HCT116 (cell line): Measurements from ENCODE around the gene SERTAD1.

Experiments used
- EGR1 ChIP-seq: IDR thresholded peaks from 2 replicates; pipeline ENCODE4 v1.6.1; 2012; ENCODE audit warnings: low read depth
- EZH2 ChIP-seq: fragments of 200-600 bp; sonication (generic); IDR thresholded peaks from 2 replicates; pipeline ENCODE4 v1.6.1; 2017; ENCODE audit warnings: antibody characterized with exemption, mixed run types
- POLR2A ChIP-seq: IDR thresholded peaks from 2 replicates; pipeline ENCODE4 v1.7.0; 2011; ENCODE audit warnings: borderline replicate concordance; ENCODE audit not compliant: insufficient read depth, insufficient read length; ENCODE audit errors: extremely low read depth
- POLR2AphosphoS5 ChIP-seq: IDR thresholded peaks from 2 replicates; pipeline ENCODE4 v1.6.1; 2011; ENCODE audit warnings: mild to moderate bottlenecking, low read depth, low read length, moderate library complexity
- SIN3A ChIP-seq: IDR thresholded peaks from 2 replicates; pipeline ENCODE4 v1.6.1; 2012; ENCODE audit warnings: low read depth
- SRF ChIP-seq: IDR thresholded peaks from 2 replicates; pipeline ENCODE4 v1.6.1; 2012; ENCODE audit warnings: low read depth
- ZFX ChIP-seq: fragments of 450-650 bp; IDR thresholded peaks from 2 replicates; pipeline ENCODE4 v1.6.1; 2017
- TF ChIP-seq, protein P1 (sequence below): IDR thresholded peaks from 2 replicates; pipeline ENCODE4 v1.6.1; 2012
- TF ChIP-seq, protein P2 (sequence below), 3 experiments: fragments of 200-600 bp in 1 of 3; sonication (generic) in 1 of 3; IDR thresholded peaks in 2 of 3; conservative IDR thresholded peaks in 1 of 3; 2 replicates each; pipeline ENCODE4 v1.5.1; 2012 to 2017; ENCODE audit warnings: low read depth in 2 of 3, low read length in 2 of 3, antibody characterized with exemption in 1 of 3, borderline replicate concordance in 1 of 3, control low read depth in 1 of 3, mild to moderate bottlenecking in 1 of 3, mixed read lengths in 1 of 3, mixed run types in 1 of 3, moderate library complexity in 1 of 3; ENCODE audit not compliant: insufficient read depth in 1 of 3
- TF ChIP-seq, protein P3 (sequence below): IDR thresholded peaks from 2 replicates; pipeline ENCODE4 v1.6.1; 2012

DNA sequence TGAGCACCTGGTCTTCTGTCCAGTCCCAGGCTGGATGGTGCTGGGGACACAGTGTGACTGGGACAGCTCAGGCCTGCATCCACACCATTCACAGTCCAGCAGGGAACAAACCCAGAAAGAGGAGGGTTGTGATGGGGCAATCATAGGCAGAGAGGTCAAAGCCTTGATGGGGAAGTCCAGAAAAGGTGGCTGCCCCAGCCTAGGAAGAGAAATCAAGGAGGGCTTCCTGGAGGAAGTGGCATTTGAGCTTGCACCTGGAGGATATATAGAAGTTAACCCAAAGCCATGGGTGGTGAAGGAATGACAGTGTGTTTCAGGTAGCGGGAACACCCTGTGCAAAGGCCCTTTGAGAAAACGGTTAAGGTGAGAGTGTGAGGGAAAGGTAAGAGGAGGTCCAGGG lies 10.0 kb downstream of the SERTAD1 start:
- TF ChIP-seq EZH2 (no peak), EGR1 (no peak), ZFX (no peak), SRF (no peak), POLR2AphosphoS5 (no peak), POLR2A (no peak), SIN3A (no peak)
- TF ChIP-seq, protein P1, sequence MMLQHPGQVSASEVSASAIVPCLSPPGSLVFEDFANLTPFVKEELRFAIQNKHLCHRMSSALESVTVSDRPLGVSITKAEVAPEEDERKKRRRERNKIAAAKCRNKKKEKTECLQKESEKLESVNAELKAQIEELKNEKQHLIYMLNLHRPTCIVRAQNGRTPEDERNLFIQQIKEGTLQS: no peak
- TF ChIP-seq, protein P2, sequence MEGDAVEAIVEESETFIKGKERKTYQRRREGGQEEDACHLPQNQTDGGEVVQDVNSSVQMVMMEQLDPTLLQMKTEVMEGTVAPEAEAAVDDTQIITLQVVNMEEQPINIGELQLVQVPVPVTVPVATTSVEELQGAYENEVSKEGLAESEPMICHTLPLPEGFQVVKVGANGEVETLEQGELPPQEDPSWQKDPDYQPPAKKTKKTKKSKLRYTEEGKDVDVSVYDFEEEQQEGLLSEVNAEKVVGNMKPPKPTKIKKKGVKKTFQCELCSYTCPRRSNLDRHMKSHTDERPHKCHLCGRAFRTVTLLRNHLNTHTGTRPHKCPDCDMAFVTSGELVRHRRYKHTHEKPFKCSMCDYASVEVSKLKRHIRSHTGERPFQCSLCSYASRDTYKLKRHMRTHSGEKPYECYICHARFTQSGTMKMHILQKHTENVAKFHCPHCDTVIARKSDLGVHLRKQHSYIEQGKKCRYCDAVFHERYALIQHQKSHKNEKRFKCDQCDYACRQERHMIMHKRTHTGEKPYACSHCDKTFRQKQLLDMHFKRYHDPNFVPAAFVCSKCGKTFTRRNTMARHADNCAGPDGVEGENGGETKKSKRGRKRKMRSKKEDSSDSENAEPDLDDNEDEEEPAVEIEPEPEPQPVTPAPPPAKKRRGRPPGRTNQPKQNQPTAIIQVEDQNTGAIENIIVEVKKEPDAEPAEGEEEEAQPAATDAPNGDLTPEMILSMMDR (IDR thresholded peaks at IDR 0.05 in 2 of 3, conservative IDR thresholded peaks at IDR 0.05 in 1 of 3; ENCODE audit: borderline replicate concordance in 1 of 3, insufficient read depth in 1 of 3, low read depth in 2 of 3, low read length in 2 of 3): no peak
- TF ChIP-seq, protein P3, sequence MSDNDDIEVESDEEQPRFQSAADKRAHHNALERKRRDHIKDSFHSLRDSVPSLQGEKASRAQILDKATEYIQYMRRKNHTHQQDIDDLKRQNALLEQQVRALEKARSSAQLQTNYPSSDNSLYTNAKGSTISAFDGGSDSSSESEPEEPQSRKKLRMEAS: no peak
